IPS-NIHi7 (cell line): ENCODE data around the gene ANK2.
A peak's percentile ranks its signal among the peaks of the same experiment; 100 is the strongest.

Experiments
- DNase-seq: peaks from one replicate; pipeline ENCODE4 v3.0.0; 2012; ENCODE audit warnings: mixed read lengths; ENCODE audit errors: extremely low spot score

Gene ANK2

GRCh38 chr4:113289766-113290165 lies 240.3 kb downstream of the ANK2 start:
- DNase-seq, result no peak

- DNase-seq, result no peak
These were observed 241.2 kb downstream of the ANK2 start for GRCh38 chr4:113290666-113291065.

- peak; percentile 72 for DNase-seq
These were observed 243.1 kb downstream of the ANK2 start for GRCh38 chr4:113292371-113293042.

DNA sequence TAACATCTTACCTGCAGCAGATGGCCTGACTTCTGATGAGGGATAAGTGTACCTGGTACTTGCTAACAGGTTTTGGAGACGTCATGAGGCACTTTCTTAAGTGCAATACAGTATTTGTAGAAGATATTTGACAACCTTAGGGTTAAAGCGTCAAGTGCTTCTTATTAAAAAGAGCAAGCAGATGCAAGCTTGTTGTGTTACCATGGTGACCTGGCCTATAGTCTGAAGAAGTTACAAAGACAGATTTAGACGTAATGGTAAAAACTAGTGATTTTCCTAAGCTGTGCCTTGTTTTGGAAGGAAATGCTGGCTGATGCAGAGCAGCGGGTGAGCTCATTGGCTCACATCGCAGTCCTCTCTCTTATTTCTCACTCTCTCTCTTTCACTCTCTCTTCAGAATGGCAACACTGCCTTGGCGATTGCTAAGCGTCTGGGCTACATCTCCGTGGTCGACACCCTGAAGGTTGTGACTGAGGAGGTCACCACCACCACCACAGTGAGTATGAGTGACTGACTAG lies 243.6 kb downstream of the ANK2 start:
- peak; percentile 13 for DNase-seq

DNA sequence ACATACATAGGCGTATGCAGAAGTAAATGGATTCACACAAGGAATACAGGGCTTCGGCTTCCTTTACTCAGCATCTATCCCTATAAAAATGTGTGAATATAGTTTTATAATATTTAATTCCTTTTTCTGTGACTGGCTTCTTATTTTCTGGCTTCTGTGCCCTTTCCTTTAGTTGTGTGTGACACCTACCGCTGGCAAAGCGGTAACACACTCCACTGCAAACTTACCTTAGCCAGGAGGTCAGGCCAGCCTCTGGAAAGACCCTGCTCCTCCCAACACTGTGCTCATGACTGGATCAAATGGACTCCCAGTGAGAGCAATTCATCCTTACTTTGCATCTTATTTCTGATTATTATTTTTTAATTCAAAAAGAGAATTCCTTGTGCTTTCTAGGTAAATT lies 244.2 kb downstream of the ANK2 start:
- peak; percentile 28 for DNase-seq

GRCh38 chr4:113294908-113295307 lies 245.5 kb downstream of the ANK2 start:
- DNase-seq, result no peak

DNA sequence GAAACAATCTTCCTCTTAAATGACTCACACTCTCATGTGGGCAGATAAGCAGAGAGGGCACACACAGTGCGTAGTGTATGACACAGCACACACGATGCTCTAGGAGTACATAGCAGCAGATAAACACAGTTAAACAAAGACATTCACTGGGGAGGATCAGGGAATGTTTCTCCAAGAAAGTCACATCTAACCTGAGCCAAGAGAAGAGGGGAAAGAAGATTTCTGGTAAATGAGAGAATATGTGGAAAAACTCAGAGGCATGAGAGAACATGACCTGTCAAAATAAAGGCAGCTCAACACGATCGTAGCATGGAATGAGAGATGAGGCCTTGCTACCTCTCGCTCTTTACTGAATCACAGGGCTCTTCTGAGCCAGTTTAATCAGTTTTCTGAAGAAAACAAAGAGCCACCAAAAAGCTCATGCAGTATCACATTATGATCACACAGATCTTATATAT lies 251.0 kb downstream of the ANK2 start:
- DNase-seq, result no peak

DNA sequence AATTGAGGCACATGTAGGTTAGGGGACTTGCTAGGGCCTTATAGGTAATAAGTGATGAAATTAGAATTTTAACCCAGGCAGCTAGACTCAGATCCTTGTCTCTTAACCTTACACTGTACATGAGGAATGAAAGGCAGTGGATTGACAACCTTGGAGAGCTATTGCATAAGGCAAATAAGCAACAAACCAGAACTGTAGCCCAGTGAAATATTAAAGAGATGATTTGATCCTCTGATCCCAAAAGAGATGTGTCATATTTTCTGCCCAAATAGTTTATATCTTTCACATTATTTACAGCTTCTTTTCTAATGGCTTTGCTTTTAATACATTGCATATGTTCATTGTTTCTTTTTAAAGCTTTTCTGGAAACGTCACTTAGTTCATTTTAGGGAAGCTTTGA lies 252.6 kb downstream of the ANK2 start:
- no peak for DNase-seq

DNA sequence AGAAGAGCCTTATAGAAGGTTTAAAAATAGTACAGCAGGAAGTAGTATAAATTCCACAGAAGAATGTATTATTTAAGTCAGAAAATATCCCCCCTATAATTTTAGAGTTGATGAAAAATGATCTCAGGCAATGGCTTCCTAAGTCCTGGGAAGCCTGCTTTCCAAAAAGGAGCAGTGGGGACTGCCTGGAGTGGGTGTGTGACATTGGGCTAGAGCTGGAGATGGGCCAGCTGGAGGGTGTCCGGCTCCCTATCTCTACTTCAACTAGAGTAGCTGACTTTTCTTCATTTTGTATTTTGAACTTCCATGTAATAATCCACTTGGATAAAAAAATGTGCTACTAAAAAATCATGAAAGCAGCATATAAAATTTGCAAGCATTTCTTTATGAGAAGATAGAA lies 253.9 kb downstream of the ANK2 start:
- no peak for DNase-seq

GRCh38 chr4:113311047-113311446 lies 261.6 kb downstream of the ANK2 start:
- no peak for DNase-seq

- no peak for DNase-seq
These were observed 263.1 kb downstream of the ANK2 start for GRCh38 chr4:113312529-113312928.

- DNase-seq, result no peak
These were observed 265.0 kb downstream of the ANK2 start for GRCh38 chr4:113314426-113314825.

DNA sequence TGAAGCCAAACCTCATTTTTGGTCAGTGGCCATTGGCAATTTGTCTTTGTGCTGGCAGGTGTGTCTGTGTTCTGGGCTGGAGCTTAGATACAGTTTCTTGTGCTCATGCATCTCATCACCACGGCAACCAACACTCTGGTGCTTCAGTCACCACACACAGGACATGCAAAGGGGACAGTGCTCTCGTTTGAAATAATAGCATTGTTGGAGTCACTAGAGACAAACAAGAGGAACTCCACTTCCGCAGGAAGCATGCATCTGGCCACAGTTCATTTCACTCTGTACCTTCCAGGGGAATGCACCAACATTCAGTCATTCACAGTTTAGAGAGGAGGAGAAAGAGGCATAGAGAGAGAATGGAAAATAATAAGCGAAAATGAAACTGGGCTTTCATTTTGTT lies 267.4 kb downstream of the ANK2 start:
- DNase-seq, result no peak

GRCh38 chr4:113317523-113317922 lies 268.1 kb downstream of the ANK2 start:
- DNase-seq, result no peak

GRCh38 chr4:113322736-113323135 lies 273.3 kb downstream of the ANK2 start:
- no peak for DNase-seq

GRCh38 chr4:113325876-113326615 lies 276.6 kb downstream of the ANK2 start:
- DNase-seq, result no peak

DNA sequence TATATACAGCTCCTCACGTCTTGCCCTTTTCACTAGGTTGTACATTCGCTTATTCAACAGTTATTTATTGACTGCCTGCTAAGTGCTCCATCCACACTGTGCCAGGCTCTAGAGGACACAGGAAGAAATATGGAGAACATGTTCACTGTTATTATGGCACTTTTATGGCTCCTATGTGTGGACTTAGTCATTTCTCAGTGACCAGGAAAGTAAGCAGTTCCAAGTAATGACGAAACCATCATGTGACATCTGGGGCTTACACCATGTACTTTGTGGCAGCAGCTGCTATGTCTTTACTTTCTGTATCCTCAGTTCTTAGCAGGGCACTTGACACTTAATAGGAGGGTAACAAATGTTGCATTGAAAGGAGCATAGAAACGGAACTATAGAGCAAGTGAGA lies 278.0 kb downstream of the ANK2 start:
- no peak for DNase-seq

DNA sequence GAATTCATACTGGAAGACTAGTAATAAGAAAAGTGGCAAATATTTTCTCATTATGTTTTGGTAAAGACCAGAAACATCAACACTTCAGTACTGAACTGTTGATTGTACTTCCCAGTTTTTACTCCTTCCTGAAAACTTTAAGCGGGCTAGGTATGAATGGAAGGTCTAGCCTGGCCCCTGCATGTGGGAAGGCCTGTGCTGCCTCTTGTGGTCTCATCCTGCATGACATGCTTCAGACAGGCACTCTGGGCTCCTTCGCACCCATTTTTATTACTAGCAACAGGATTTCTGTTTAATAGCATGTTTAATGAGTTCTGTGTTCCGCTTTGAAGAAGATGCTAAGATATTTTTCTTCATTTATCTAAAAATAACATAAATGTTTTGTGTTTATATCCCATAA lies 279.1 kb downstream of the ANK2 start:
- DNase-seq, result peak; percentile 74

DNA sequence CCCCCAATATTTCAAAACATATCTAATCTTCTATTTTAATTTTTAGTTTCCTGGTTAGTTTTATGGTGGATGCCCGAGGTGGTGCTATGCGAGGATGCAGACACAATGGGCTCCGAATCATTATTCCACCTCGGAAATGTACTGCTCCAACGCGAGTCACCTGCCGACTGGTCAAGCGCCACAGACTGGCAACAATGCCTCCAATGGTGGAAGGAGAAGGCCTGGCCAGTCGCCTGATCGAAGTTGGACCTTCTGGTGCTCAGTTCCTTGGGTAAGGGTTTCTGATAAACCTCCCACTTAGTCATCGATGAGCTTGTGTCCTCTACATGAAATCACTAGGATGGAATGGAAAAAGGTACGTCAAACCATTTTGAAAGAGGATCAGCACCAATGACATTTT lies 280.7 kb downstream of the ANK2 start:
- DNase-seq, result no peak

DNA sequence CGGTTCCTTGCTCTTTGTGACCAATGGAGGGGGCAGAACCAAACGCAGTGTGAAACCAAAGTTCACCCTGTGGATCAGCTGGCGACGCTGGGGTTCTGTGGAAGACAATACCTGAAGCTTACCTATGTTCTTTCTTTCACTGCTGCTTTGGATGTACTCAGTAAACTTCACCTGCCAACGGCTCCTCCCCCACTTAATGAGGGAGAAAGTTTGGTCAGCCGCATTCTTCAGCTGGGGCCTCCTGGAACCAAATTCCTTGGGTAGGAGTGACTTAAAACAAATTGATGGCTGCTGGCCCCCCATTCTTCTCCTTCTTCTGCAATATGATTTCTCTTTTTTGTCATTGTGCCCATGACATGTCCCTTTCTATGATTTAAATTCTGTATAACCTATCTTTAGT lies 282.4 kb downstream of the ANK2 start:
- peak; percentile 35 for DNase-seq

GRCh38 chr4:113332701-113333100 lies 283.2 kb downstream of the ANK2 start:
- no peak for DNase-seq

DNA sequence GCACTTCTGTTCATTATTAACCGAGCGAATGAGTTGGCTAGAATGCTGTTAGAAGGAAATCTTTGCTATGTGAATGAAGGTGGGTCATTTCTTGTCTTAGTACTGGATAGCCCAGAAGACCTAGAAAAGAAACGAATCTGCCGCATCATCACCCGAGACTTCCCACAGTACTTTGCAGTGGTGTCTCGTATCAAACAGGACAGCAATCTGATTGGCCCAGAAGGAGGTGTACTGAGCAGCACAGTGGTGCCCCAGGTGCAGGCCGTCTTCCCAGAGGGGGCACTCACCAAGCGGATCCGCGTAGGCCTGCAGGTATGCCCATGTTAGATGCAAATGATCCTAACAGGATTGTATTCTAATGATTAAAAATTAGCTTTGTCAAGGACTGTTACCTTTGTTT lies 286.3 kb downstream of the ANK2 start:
- no peak for DNase-seq

- DNase-seq, result no peak
These were observed 287.1 kb downstream of the ANK2 start for GRCh38 chr4:113336556-113336955.
